ENCODE results near the gene MGAT1.
"Not testable (repeated sequence)": the region's sequence is repeated elsewhere in the genome, so short reads cannot be mapped to it uniquely, and the experiment has no call there.

MGAT1 gene

DNA sequence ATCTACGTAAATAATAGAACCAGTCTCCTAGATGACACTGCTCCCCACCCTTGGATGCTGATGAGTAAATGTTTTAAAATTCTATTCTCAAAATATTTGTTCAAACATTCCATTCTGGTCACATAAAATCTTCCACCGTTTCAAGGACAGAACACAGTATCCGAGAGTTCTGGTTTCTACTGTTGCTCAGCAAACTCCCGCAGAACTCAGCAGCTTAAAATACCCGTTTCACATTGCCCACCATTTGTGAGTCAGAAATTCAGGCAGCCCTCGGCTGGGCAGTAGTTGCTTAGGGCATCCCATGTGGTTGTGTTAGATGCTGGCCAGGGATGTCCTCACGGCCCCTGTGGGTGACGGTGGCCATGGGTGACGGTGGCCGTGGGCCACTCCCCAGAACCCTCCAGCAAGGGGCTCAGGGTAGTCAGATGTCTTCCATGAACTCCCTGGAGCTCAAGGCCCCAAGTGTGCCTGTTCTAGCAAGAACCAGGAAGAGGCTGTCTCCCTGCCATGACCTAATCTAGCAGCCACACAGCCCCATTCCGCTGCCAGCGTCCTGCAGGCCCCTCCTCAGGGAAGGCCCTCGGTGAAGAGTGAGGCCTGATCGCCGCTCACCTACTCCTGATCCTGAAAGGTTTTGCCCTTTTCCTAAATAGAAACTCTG is 17.4 kb downstream of the MGAT1 start:
- TF ChIP-seq, protein P1, sequence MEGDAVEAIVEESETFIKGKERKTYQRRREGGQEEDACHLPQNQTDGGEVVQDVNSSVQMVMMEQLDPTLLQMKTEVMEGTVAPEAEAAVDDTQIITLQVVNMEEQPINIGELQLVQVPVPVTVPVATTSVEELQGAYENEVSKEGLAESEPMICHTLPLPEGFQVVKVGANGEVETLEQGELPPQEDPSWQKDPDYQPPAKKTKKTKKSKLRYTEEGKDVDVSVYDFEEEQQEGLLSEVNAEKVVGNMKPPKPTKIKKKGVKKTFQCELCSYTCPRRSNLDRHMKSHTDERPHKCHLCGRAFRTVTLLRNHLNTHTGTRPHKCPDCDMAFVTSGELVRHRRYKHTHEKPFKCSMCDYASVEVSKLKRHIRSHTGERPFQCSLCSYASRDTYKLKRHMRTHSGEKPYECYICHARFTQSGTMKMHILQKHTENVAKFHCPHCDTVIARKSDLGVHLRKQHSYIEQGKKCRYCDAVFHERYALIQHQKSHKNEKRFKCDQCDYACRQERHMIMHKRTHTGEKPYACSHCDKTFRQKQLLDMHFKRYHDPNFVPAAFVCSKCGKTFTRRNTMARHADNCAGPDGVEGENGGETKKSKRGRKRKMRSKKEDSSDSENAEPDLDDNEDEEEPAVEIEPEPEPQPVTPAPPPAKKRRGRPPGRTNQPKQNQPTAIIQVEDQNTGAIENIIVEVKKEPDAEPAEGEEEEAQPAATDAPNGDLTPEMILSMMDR (IDR thresholded peaks at IDR 0.05; ENCODE audit: low read depth, low read length, missing control alignments) = no peak
- H3K4me3 ChIP-seq (ENCODE audit: low read depth, low read length) = no peak overlapping the region
- in situ Hi-C loops (cut with HindIII; ENCODE audit: low pct_ligation_motif_present, low sequenced_read_pairs) = no loop called here
- H3K27me3 ChIP-seq (replicated peaks) = no peaks in the 10 kb centered on the region
- peak; percentile 75 for DNase-seq
- H3K27ac ChIP-seq = peak overlapping the region; percentile 84
- peaks cover 16% of the 10 kb centered on the region for H3K36me3 ChIP-seq (replicated peaks)

DNA sequence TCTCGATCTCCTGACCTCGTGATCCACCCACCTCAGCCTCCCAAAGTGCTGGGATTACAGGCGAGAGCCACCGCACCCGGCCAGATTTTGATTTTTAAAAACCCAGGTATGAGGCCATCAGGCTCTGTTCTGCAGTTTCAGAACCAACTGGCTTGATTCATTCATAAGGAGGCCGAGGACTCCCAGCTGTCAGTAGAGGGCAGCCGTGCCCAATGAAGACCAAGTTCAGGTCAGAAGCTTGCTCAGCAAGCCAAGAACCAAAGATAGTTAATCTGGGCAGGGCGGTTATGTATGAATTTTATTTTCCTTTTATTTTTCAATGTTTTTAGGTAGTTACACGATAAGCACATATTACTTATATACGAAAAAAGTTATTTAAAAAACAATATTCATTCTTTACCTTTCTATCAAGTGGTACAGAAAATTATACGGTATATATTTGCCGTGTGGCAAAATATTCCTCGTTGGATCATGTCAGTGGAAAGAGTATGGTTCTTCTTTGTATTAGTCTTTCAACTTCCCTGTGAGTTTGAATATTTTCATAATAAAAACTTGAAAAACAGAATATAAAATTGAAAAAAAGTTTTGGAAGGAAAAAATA is 18.0 kb downstream of the MGAT1 start:
- no peak overlapping the region for H3K4me3 ChIP-seq (ENCODE audit: low read depth, low read length)
- in situ Hi-C loops (cut with HindIII; ENCODE audit: low pct_ligation_motif_present, low sequenced_read_pairs) = no loop called here

DNA sequence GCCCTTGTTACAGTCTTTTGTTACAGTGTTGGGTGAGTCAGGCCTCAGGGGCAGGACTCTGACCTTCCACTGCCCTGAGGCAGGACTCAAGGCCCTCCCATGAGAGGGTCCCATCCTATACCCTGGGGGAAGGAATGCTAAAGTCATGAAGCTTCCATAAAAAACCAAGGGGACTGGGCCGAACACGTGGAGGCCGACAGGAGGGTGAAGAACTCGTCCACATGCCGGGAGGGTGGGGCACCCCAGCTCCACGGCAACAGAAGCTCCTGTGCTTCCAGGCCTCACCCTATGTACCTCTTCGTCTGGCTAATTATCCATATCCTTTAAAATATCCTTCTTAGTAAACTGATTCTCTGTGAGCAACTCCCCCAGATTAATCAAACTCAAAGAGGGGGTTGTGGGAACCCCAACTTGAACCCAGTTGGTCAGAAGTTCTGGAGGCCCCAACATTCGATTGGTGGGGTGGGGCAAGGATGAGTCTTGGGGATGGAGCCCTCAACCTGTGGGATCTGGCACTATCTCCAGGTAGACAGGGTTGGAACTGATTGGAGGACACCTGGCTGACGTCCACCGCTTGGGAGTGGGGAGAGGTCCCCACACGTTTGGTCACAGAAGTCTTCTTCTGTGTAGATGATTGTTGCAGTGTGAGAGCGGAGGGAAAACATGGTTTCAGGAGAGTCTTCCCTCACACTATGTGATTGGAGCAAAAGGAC is 19.1 kb downstream of the MGAT1 start:
- H3K4me3 ChIP-seq (ENCODE audit: low read depth, low read length) = no peak overlapping the region
- no peak overlapping the region for H3K27ac ChIP-seq
- H3K27me3 ChIP-seq (replicated peaks) = no peaks in the 10 kb centered on the region
- no peaks in the 10 kb centered on the region for H3K36me3 ChIP-seq (replicated peaks)
- in situ Hi-C loops (cut with HindIII; ENCODE audit: low pct_ligation_motif_present, low sequenced_read_pairs) = no loop called here
- no peak for DNase-seq
- TF ChIP-seq, protein P1 (IDR thresholded peaks at IDR 0.05; ENCODE audit: low read depth, low read length, missing control alignments) = no peak

More for the DNA sequence above, 18.0 kb downstream of the MGAT1 start:
- Histone ChIP-seq H3K27ac (peak overlapping the region; percentile 41), H3K27me3 (replicated peaks) (no peaks in the 10 kb centered on the region), H3K36me3 (replicated peaks) (peaks cover 9% of the 10 kb centered on the region)
- DNase-seq = peak; percentile 86
- TF ChIP-seq, protein P1 (IDR thresholded peaks at IDR 0.05; ENCODE audit: low read depth, low read length, missing control alignments) = peak; percentile 88

DNA sequence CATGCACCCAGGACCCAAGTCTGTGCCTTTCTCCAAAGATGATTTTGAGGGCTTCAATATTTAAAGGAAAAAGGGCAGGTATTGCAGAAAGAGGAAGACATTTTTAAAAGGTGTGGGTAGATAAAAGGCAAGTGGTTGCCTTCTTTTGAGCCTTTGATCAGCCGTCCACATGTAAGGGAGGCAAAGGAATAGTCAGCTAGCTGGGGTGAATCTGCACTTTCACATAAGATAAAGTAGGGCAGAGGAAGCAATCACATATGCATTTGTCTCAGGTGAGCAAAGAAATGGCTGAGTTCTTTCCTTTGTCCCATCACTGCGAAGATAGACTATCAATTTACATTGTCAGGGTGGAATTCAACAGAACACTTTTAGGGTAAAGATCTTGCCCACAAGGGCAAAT is 19.9 kb downstream of the MGAT1 start:
- DNase-seq = no peak
- Histone ChIP-seq H3K27me3 (replicated peaks) (no peaks in the 10 kb centered on the region), H3K4me3 (ENCODE audit: low read depth, low read length) (no peak overlapping the region), H3K36me3 (replicated peaks) (no peaks in the 10 kb centered on the region), H3K27ac (no peak overlapping the region)
- TF ChIP-seq, protein P1 (IDR thresholded peaks at IDR 0.05; ENCODE audit: low read depth, low read length, missing control alignments) = no peak
- in situ Hi-C loops (cut with HindIII; ENCODE audit: low pct_ligation_motif_present, low sequenced_read_pairs) = no loop called here

DNA sequence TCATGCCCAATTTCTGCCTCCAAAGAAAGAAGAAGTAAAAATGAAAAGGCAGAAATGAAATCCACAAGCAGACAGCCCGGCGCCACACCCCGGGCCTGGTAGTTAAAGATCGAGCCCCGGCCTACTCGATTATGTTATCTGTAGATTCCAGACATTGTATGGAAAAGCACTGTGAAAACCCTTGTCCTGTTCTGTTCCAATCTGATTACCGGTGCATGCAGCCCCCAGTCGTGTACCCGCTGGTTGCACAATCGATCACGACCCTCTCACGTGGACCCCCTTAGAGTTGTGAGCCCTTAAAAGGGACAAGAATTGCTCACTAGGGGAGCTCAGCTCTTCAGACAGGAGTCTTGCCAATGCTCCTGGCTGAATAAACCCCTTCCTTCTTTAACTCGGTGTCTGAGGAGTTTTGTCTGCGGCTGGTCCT is 20.7 kb downstream of the MGAT1 start:
- H3K4me3 ChIP-seq (ENCODE audit: low read depth, low read length); H3K27me3 ChIP-seq (replicated peaks); H3K36me3 ChIP-seq (replicated peaks); DNase-seq; H3K27ac ChIP-seq; in situ Hi-C loops (cut with HindIII; ENCODE audit: low pct_ligation_motif_present, low sequenced_read_pairs): not testable (repeated sequence)

DNA sequence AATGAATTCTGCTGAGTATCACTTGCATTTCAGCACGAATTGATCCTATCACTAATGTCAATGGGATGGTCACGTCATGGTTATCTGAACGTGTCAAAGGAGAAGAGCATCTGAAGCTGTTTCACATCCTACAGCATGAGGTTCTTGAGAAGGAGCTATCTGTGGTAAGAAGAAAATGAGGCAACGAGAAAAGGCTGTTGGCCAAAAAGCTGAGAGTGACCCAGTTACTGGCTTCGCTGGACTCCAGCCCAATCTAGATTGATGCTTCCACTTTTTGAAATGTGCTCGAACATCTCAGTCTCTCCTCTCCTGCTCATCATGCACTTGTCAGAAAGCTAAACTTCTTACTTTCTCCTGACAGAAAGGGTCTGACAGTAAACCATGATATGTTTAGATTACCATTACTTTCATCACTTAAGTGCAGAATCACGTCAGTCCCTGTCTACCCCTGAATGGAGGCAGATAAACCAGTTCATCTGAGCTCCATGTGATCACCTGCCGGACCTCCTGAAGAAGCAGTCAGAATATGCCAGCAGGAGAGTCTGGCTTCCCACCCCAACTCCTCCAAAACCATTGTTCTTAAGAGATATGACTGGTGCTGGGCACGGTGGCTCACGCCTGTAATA is 22.5 kb downstream of the MGAT1 start:
- no peak for DNase-seq
- Histone ChIP-seq H3K27me3 (replicated peaks) (no peaks in the 10 kb centered on the region), H3K4me3 (ENCODE audit: low read depth, low read length) (no peak overlapping the region), H3K36me3 (replicated peaks) (no peaks in the 10 kb centered on the region), H3K27ac (no peak overlapping the region)
- in situ Hi-C loops (cut with HindIII; ENCODE audit: low pct_ligation_motif_present, low sequenced_read_pairs) = no loop called here
- TF ChIP-seq, protein P1 (IDR thresholded peaks at IDR 0.05; ENCODE audit: low read depth, low read length, missing control alignments) = no peak
